Raji (cell line): ENCODE measurements around the gene CRYBG1.

Experiments used
- POLR2A ChIP-seq: IDR thresholded peaks from 2 replicates; pipeline ENCODE4 v1.6.1; 2011; ENCODE audit warnings: low read depth, low read length, control low read depth; ENCODE audit not compliant: insufficient read depth

The CRYBG1 gene

DNA sequence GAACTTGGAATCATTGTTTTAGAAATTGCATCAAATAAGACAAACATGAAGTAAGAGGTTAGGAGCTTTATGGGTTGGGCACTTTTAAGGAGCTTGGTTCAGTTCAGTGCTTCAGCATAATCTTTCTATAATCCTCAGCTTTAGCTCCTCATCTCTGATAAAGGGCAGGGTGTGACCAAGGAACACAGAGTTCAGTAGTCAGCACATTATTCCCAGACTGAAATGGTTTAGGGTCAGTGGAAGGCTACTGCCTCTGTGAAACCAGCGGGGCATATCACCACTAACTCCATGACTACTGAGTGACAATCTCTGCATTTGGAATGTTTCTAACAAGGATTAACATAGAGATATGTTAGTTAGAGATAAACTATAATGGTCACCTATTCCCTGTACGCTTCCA, 36.9 kb downstream of the CRYBG1 start:
- no peak for TF ChIP-seq POLR2A

DNA sequence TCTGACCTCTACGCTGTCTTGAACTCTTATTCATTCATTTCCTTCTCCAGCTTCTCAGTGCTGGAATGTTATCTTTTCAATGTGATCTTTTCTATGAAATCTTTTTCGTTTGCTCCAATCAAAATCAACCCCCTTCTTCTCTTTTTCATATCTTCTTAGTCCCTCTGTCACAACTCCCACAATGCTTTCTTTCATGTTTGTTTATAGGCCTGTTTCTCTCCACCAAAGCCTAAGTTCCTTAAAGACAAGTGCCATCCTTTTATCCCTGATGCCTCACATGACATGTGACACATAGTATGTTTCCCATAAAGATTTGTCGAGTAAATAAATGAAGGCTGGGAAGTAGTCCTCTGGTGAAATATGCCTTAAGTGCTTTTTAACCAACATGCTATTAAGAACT, 38.1 kb downstream of the CRYBG1 start:
- no peak for TF ChIP-seq POLR2A

DNA sequence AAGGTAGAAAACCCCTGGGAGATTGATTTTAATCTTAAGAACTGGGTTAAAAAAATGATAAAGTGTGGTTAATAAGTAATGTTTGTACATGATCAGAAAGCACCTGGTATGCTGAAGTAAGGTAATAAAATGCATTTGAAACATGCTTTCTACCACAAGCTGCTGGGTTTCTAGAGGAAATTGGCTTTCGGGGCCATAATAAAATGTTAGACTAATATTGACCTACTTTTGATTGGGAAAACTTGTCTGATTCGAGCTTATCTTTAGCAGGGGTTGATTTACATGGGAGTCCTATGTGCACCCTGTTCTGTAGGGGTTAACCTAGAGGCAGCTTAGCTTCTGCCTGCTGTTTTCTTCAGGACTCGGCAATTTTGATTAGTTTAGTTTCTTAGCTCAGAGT, 50.5 kb downstream of the CRYBG1 start:
- no peak for TF ChIP-seq POLR2A

DNA sequence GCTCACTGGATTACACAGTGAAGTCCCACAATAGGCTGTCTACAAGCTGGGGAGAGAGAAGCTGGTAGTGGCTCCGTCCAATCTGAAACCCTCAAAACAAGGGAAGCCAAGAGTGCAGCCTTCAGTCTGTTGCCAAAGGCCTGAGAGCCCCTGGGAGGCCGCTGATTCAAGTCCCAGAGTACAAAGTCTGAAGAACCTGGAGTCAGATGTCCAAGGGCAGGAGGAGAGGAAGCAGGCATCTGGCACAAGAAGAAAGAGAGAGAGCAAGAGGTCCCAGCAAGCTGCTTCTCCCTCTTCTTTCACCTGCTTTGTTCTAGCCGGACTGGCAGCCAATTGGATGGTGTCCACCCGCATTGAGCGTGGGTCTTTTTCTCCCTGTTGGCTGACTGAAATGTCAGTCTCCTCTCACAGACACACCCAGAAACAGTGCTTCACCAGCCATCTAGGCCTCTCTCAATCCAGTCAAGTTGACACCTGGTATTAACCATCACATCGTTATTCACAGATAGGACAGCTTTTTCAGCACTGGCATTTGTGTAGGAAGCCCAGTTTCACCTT, 51.2 kb downstream of the CRYBG1 start:
- no peak for TF ChIP-seq POLR2A

DNA sequence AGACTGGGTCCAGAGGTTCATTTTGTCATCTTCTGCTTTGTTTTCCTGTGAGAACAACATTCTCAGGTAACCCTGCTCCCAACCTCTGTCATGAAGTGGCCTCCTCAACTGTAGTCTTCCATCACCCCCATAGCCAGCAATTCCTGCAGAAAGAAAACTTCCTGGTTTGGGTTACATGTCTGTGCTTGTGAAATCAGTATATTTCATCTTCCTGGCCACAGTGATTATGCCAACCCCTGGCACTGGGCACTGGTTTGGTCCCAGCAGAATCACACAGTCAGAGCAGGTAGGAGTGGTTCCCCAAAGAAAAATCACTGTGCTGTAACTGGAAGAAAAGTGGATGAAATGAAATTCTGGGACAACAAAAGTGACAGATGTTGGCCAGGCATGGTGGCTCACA, 52.5 kb downstream of the CRYBG1 start:
- TF ChIP-seq POLR2A = no peak

DNA sequence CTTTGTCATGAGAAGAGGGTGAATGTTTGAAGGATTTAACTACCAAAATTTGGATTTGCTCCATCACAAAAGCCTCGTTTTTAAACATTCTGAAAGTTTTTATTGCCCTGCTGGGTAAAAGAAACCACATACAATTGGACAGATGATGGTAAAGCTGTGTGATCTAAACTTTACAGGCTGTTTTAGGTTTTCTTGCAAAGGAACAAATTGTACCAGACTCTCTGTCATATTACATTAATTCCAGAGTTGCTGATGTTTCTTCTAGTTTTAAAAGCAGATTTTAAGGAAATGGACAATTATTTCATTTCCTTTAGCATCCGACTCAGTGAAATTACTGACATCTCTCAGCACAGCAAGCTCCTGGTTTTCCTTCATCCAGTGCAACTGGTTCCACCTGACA, 53.2 kb downstream of the CRYBG1 start:
- no peak for TF ChIP-seq POLR2A

DNA sequence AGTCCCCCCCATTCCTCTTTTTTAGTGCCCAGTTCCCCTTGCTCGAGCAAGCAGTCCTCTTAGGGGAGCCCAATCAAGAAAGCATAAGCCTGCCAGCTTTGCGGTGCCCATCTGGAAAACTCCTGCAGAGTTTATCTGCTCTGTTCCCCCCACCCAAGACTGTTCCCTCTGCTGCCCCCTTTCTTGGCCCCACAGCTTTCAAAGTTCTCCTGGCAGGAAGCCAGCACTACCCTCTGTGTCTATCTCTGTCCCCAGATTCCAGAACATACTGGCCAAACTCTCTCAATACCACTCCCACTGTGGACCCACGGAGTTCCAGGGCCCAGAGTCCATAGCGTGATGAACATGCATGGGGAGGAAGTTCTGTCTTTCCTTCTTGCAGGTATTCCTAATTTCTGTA, 55.4 kb downstream of the CRYBG1 start:
- no peak for TF ChIP-seq POLR2A

DNA sequence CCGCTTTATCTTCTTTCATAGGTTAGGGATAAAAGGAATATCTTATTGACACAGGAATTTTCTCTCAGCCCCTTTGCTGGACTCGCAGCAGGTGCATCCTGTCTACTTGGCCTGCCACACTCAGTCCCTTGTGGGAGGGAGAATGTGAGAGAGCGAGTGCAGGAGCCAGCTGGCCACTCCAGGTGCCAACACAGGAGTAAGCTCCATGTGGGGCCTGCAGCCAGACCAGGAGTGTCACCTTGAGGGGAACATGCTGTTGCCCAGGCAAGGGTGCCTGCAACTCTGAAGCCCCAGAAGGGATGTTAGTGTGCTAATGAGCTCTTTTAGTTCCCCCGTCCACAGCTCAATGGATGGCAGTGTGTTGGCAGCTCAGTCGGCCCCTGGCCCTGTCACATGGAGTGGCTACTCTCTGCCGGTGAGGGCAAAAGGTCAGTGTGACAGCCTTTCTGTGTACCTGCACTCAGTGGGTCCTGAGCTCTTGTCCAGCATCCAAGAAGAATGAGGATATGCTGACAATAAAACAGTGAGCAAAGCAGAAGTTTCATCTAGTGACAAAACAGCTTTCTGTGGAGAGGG, 57.1 kb downstream of the CRYBG1 start:
- TF ChIP-seq POLR2A = no peak

DNA sequence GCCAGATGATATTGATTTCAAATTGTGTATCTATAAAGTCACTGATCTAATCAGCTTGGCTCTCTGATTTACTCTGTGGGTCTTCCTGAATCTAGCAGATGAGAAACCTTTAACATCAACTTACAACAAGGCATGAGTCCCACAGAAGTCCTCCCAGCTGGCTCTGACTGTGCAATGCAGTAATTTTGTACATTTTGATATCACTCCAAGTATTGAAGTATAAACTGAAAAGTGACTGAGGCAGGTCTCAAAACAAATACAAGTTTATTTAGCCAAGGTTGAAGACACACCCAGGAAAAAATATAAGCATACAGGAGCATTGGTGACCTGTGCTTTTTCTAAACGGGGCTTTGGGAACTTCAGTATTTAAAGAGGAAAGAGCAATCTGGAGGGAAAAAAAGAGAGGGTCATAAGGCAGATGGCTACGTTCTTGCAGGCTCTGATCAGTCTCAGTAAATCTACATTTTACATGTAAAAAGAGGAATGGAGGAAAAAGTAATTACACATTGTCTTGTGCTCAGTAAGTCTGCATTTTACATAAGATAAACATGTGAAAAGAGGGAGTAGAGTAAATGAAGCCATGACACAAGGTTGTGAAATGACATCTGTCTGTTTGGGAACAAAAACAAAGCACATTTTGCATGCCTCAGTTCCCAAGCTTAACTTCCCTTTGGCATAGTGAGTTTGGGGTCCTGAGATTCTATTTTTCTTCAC, 59.5 kb downstream of the CRYBG1 start:
- TF ChIP-seq POLR2A = no peak

DNA sequence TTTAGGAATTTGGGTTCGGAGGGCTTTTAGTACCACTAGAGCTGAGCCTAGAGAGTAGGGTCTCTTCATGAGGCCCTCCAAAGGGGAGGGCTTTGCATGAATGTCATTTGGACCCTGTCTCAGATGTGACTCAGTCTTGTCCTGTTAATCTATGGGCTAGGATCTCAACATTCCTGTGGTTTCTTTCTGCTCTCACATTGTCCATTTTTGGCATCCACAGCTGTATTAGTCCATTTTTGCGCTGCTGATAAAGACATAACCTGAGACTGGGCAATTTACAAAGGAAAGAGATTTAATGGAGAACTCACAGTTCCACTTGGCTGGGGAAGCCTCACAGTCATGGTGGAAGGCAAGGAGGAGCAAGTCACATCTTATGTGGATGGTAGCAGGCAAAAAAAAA, 61.0 kb downstream of the CRYBG1 start:
- no peak for TF ChIP-seq POLR2A

DNA sequence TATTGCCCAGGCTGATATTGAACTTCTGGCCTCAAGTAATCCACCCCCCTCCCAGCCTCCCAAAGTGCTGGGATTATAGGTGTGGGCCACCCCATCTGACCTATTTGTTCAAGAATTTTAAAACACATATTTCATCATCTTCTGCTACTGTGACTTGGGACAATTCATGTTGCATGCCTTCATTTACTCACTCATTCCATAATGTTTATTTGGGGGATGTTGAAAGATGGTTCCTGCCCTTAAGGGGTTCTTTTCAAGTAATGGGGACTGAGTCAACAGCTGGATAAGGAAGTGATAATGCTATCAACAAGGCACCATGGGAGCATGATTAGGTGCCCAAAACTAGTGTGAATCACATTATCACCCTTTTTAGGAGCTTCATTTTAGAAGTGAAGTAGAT, 62.0 kb downstream of the CRYBG1 start:
- no peak for TF ChIP-seq POLR2A

DNA sequence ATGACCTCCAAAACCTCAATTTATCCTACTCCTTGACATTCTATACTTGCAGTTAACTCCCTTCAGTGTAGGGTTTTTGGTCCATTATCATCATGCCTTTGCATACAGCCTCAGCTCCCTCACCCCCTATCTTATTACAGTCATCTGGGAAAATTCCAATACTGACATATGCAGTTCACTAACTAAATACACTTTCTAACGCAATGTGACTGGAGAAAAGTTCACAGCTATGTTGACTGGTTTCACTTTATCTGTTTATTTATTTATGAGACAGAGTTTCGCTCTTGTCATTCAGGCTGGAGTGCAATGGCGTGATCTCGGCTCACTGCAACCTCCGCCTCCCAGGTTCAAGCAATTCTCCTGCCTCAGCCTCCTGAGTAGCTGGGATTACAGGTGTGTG, 64.9 kb downstream of the CRYBG1 start:
- TF ChIP-seq POLR2A = no peak

DNA sequence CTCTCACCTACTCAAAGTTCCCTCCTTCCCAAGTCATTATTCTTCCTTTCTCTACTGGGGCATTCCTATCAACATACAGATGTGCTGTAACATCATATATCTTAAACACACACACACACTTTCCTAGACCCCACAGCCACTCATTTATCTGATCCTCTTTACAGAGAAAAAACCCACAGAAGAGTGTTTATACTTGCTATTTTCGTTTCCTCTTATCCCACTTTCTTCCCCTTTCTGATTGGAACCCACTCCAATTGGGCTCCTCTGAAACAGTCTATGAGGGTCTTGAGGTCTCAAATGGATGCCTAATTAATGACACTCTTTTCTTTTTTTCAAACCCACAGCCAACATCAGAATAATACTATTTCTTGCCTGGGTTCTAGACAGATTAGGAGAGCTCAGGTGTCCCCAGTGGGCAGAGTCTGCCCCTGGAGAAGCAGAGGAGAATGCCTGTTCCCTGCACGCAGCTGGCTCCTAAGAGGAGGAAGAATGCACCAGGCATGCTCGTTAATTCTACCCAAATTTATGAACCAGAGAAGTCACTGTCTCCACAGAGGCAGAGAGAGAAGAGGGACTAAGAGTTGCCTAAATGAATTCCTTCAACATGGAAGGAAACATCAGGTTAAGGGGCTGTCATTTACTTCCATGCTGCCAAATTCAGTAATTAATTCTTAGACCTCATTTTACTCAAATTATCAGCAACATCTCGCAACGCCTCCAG, 65.9 kb downstream of the CRYBG1 start:
- TF ChIP-seq POLR2A = no peak

DNA sequence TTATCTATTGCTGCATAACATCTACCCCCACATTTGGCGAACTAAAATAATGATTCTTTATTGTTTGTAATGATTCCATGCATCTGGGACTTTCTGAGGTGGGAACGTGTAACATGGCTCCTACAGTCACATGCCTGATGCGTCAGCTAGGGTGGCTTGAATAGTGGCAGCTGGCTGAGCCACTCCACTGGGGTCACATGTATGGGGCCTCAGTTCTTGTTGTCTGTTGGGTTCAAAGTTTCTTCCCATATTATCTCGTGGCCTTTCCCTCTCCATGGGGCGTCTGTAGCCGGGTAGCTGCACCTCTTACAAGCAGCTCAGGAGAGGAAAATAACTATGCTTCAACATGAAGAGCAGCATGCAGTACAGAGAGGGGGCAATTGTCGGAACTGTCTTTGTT, 69.9 kb downstream of the CRYBG1 start:
- TF ChIP-seq POLR2A = no peak

DNA sequence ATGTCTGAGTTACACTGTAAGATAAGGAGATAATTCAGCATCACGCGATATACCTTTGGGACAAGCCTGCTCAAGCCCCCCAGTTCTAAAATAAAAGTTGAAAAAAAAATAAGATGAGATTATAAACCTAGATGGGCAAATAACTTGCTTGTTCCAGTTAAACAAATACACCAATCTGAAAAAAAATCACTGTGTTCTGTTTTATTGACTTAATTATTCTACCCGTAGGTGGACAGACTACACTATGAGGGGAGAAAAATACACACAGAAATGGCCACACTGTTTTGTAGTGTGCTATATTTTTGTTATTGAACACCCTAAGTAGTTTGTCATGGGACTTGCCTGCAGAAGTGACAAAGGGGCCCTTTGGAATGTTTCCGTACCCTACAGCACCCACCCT, 70.9 kb downstream of the CRYBG1 start:
- TF ChIP-seq POLR2A = no peak

DNA sequence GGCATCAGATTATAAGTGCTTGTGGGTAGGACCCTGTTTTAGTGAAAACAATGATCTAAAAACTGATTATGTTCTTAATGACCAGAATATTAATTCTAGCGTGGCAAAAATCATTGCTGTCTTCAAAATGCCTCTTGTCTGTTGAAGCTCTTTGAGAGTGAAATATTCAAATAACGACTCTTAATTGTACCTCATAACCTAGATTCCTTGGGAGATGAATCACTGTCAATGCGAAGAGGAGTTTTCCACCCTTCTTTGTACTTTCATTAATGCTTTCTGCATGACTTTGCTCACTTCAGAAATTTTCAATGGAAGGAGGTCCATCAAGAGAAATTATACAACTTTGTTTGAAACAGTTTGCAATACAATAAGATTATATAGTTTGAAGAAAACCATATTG, 71.5 kb downstream of the CRYBG1 start:
- TF ChIP-seq POLR2A = no peak
